Upper lobe of left lung (tissue), 4 donors: Measurements from ENCODE around the gene DOCK1.

Experiments
- POLR2A ChIP-seq, 4 donors: fragments of 450-650 bp; IDR thresholded peaks; one replicate each; pipeline ENCODE4 v1.5.1; 2016 to 2017; ENCODE audit warnings: antibody characterized with exemption in 4 of 4, mild to moderate bottlenecking in 2 of 4
- POLR2AphosphoS5 ChIP-seq, 2 donors: sonication (generic); formaldehyde crosslinking; IDR thresholded peaks; one replicate each; pipeline ENCODE4 v1.5.1; 2017; ENCODE audit warnings: antibody characterized with exemption in 2 of 2
- TF ChIP-seq, protein P1 (sequence below), 6 experiments: fragments of 450-650 bp in 4 of 6; fragments of 200-600 bp in 2 of 6; sonication (generic) in 2 of 6; IDR thresholded peaks; one replicate each; pipeline ENCODE4 v1.5.1; 2016 to 2019; ENCODE audit warnings: antibody characterized with exemption in 6 of 6

DNA sequence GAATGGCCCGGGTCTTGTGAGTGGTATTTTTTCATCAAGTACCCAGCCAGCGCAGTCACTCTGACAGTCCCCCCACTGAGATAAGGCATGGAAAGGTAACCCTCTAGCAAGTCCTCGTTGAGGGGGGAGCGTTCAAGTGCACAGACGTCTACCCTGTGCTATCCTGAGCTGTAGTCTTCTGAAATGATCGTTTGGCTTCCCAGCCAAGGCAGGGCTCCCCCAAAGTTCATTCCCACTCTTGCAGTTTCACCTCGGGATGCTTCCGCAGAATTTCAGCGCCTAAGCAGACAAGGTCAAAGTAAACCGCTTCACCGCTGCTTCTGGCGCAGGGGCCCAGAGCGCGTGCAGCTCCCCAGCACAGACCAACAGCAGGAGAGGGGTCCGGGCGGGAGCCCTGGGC is 289.4 kb downstream of the DOCK1 start:
- TF ChIP-seq, protein P1, sequence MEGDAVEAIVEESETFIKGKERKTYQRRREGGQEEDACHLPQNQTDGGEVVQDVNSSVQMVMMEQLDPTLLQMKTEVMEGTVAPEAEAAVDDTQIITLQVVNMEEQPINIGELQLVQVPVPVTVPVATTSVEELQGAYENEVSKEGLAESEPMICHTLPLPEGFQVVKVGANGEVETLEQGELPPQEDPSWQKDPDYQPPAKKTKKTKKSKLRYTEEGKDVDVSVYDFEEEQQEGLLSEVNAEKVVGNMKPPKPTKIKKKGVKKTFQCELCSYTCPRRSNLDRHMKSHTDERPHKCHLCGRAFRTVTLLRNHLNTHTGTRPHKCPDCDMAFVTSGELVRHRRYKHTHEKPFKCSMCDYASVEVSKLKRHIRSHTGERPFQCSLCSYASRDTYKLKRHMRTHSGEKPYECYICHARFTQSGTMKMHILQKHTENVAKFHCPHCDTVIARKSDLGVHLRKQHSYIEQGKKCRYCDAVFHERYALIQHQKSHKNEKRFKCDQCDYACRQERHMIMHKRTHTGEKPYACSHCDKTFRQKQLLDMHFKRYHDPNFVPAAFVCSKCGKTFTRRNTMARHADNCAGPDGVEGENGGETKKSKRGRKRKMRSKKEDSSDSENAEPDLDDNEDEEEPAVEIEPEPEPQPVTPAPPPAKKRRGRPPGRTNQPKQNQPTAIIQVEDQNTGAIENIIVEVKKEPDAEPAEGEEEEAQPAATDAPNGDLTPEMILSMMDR (IDR thresholded peaks at IDR 0.05) = no peak
- no peak for TF ChIP-seq POLR2A (IDR thresholded peaks at IDR 0.05)
- no peak for TF ChIP-seq POLR2AphosphoS5 (IDR thresholded peaks at IDR 0.05)
